ENCODE measurements around the gene ZBTB22.

ZBTB22 gene

DNA sequence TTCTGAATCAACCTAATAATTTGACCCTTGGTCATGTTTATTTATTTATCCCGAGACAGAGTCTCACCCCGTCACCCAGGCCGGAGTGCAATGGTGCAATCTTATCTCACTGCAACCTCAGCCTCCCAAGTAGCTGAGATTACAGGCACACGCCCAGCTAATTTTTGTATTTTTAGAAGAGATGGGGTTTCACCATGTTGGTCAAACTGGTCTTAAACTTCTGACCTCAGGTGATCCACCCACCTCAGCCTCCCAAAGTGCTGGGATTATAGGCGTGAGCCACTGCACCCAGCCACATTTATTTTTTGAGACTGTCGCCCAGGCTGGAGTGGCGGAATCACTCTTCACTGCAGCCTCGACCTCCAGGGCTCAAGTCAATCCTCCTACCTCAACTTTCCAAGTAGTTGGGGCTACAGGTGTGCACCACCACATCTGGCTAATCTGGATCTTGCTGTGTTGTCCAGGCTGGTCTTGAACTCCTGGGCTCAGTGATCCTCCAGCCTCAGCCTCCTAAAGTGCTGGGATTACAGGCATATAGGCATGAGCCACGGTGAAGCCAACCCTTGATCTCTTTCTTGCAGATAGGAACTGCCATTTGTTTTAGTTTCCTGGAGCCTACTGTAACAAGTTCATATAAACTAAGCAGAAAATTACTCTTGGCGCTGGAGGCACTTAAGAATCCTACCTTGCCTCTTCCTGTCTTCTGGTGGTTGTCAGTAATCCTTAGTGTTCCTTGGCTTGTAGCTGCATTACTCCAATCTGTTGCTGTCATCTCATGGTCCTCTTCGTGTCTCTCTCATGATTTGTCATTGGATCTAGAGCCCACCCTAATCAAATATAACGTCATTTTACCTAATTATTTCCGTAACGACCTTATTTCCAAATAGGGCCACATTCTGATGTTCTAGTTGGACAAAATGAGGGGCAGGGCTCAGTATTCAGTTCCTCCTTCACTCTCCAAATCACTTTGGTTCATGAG, 43.3 kb downstream of the ZBTB22 start:
- Histone ChIP-seq H3K9me3 (ENCODE audit: control insufficient read depth, low read depth, low read length) (no peaks in the 10 kb centered on the region), H3K36me3 (ENCODE audit: control insufficient read depth, low read depth, low read length) (peaks cover 41% of the 10 kb centered on the region), H3K27me3 (ENCODE audit: control insufficient read depth, insufficient read depth, low read length) (no peaks in the 10 kb centered on the region), H3K9ac (ENCODE audit: low read length) (peak overlapping the region; percentile 8), H3K4me1 (ENCODE audit: control insufficient read depth, low read depth, low read length) (peaks cover 15% of the 10 kb centered on the region), H3K4me3 (ENCODE audit: low read length) (peak overlapping the region; percentile 78), H3K27ac (ENCODE audit: low read length) (no peak overlapping the region)

DNA sequence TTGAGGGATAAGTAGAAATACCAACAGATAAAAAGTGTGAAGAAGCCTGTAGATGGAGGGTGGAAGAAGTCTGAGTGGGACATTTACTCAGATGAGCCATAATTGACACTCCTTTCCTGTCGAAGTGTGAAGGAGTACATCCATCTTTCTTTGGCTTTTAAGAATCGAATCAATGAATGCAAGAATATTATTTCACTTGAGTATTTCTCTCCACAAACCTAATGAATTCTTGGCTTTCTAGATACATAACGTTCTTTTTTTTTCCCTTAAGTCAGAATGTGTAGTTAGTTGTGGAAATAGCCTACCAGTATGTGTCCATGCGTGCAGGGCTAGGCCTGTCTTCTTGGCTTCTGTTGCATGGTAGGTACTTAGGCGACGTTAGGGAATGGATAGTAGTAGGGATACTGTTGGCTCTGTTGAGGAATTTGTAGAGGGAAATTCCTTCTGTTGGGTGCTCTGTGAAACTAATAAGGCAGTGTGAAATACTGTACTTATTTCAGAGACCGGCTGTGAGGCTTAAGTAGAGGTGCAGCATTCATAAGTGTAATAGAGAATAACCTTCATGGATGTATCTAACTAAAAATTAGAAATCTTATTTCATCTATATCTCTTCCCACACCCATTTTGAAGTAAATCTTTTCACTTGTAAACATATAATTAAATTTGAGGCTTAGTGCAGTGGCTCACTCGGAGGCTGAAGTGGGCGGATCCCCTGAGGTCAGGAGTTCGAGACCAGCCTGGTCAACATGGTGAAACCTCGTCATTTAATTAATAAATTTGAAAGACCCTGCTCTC, 44.2 kb downstream of the ZBTB22 start:
- Histone ChIP-seq H3K4me1 (ENCODE audit: control insufficient read depth, low read depth, low read length) (peaks cover 15% of the 10 kb centered on the region), H3K4me3 (ENCODE audit: low read length) (peak overlapping the region; percentile 78), H3K9ac (ENCODE audit: low read length) (peak overlapping the region; percentile 87), H3K9me3 (ENCODE audit: control insufficient read depth, low read depth, low read length) (no peaks in the 10 kb centered on the region), H3K36me3 (ENCODE audit: control insufficient read depth, low read depth, low read length) (peaks cover 44% of the 10 kb centered on the region), H3K27ac (ENCODE audit: low read length) (no peak overlapping the region), H3K27me3 (ENCODE audit: control insufficient read depth, insufficient read depth, low read length) (no peaks in the 10 kb centered on the region)

DNA sequence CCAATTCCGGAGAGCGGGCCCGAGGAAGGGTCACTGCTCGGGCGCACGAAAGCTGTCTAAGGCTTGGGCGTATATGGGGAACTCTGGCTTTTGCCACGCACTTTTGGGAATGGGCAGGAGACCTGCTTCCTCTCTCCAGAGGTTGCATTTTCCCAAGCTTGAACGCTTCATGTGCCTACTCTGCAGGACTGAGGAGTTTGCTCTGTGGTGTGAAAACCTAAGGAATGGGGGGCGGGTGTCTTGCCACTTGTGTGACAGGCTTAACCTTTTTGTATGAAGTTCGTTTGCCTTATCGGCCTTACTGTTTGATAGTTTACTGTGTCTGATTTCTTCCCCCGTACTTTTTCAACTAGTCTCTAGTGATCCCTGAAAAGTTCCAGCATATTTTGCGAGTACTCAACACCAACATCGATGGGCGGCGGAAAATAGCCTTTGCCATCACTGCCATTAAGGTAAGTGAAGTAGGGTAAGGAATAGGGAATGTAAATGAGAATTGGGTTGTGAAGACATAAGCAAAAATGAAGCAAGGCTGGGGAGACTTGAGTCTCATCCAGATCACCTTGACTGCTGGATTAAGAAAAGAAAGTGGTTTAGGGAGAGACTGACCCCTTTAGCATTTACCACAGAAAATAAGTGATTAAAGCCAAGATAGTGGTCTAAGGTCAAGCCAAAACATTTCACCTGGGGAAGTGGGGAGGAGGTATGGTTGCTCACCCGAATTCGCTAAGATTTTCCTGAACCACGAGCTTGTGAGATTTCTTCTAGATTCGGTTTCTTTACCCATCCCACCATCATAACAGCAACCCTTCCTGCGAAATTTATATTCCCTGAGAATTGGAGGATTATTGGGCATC, 45.0 kb downstream of the ZBTB22 start:
- H3K9ac ChIP-seq (ENCODE audit: low read length), result peak overlapping the region; percentile 87
- H3K4me3 ChIP-seq (ENCODE audit: low read length), result peak overlapping the region; percentile 78
- H3K27ac ChIP-seq (ENCODE audit: low read length), result peak overlapping the region; percentile 50
- H3K36me3 ChIP-seq (ENCODE audit: control insufficient read depth, low read depth, low read length), result peaks cover 52% of the 10 kb centered on the region
- no peaks in the 10 kb centered on the region for H3K27me3 ChIP-seq (ENCODE audit: control insufficient read depth, insufficient read depth, low read length)
- H3K4me1 ChIP-seq (ENCODE audit: control insufficient read depth, low read depth, low read length), result peaks cover 12% of the 10 kb centered on the region
- no peaks in the 10 kb centered on the region for H3K9me3 ChIP-seq (ENCODE audit: control insufficient read depth, low read depth, low read length)

DNA sequence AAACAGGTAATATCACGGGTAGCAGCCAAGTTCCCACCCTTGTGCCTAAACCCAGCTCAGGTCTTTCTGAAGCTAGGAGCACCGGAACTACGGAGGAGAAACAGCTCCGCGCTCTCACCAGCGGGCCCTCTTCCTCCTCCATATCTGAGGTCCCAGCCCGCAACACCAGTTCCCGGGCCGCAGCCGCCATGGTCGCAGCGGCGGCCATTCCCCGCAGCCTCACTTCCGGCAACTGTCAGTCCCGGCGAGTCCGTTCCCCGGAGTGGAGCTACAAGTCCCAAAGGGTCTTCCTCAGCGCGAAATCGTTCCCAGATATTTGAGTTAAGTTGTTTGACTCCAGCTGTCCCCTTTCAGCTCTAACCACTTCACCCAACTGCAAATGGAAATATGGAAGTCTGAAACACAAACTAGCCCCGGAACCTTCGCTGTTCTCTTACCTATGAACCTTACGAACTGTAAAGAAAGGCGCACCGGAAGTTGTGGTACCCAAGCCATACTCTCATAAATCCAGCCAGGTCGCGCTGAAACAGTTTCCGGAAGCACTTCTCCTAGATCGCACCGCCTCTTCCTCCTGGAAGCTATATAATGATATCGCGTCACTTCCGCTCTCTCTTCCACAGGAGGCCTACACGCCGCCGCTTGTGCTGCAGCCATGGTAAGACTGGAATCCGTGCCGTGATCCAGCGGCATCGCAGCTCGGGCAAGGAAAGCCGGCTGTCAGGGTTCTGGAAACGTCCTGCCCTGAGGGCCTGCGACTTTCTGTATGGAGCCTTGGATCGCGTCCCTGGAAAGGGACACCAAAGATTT, 45.9 kb downstream of the ZBTB22 start, which contains the start of the genes RPS18 and VPS52:
TSS of gene RPS18 (plus strand) at position 608 of the 807 bp plus-strand sequence. CDS start at position 653, 45 bp downstream.
TSS of gene VPS52 (minus strand) at position 409 of the 807 bp plus-strand sequence. CDS start at position 208, 201 bp downstream.
- Histone ChIP-seq H3K27ac (ENCODE audit: low read length) (peak within 1 kb of the TSS; percentile 95), H3K27me3 (ENCODE audit: control insufficient read depth, insufficient read depth, low read length) (no peaks in the 10 kb centered on the region), H3K4me1 (ENCODE audit: control insufficient read depth, low read depth, low read length) (peaks cover 12% of the 10 kb centered on the region), H3K9ac (ENCODE audit: low read length) (peak within 1 kb of the TSS; percentile 87), H3K4me3 (ENCODE audit: low read length) (peak within 1 kb of the TSS; percentile 78), H3K36me3 (ENCODE audit: control insufficient read depth, low read depth, low read length) (peaks cover 60% of the 10 kb centered on the region), H3K9me3 (ENCODE audit: control insufficient read depth, low read depth, low read length) (no peaks in the 10 kb centered on the region)

DNA sequence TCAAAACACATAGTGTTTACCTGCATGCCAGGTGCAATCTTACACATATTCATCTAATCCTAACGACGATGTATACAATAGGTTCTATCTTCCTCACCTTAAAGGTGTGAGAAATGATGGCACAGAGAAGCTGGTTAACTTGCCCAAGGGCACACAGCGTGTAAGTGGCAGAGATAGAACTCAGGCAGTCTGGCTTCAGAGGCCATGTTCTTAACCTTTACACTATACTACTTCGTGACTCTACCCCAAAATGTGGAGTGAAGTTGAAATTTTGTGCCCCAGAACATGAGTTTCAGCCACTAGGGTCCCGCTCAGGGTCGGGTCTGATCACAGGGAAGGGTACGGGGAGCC, 46.5 kb downstream of the ZBTB22 start:
- Histone ChIP-seq H3K4me3 (ENCODE audit: low read length) (peak overlapping the region; percentile 78), H3K9ac (ENCODE audit: low read length) (peak overlapping the region; percentile 87), H3K27ac (ENCODE audit: low read length) (peak overlapping the region; percentile 95), H3K27me3 (ENCODE audit: control insufficient read depth, insufficient read depth, low read length) (no peaks in the 10 kb centered on the region), H3K4me1 (ENCODE audit: control insufficient read depth, low read depth, low read length) (peaks cover 12% of the 10 kb centered on the region), H3K36me3 (ENCODE audit: control insufficient read depth, low read depth, low read length) (peaks cover 60% of the 10 kb centered on the region), H3K9me3 (ENCODE audit: control insufficient read depth, low read depth, low read length) (no peaks in the 10 kb centered on the region)
